Measurements from ENCODE around the gene CASZ1. TPM values are rescaled to one million over a fixed set of nuclear protein-coding genes. Genes with fewer than 3 reads are reported as not detected.

Gene CASZ1
- total and polyA plus RNA-seq, 9 of the 15 experiments (the other 6 are each of a cell fraction or from before 2014, with no cell fraction given) = 0.01 to 4.0 (median 0.76) TPM; not detected in 1

- WGBS (ENCODE audit: insufficient coverage, low coverage, missing lambda C conversion rate) = 40% methylated on average over 30 of the region's 45 CpGs
- intact Hi-C loops (cut with micrococcal nuclease) (no loop called here), in situ Hi-C loops (cut with MboI) (no loop called here)
These were observed 156.5 kb downstream of the CASZ1 start for GRCh38 chr1:10639775-10640578.

More at GRCh38 chr1:10639775-10640578, 156.5 kb downstream of the CASZ1 start:
- Histone ChIP-seq H3K27ac (ENCODE audit: extremely low read depth, low read depth, low read length) (no peak overlapping the region), H3K27me3 (ENCODE audit: control insufficient read depth in 2 of 2, insufficient read depth in 2 of 2, low read length in 2 of 2) (peaks cover 14 to 32% of the 10 kb centered on the region in 2 experiments; a peak in 4 of 5 replicates), H3K9me3 (replicated peaks; ENCODE audit: control insufficient read depth, insufficient read depth, low read depth, low read length) (no peaks in the 10 kb centered on the region), H3K79me2 (ENCODE audit: control insufficient read depth, insufficient read depth, low read length) (no peaks in the 10 kb centered on the region), H3K4me2 (ENCODE audit: insufficient read depth, low read length) (no peak overlapping the region), H3K9me1 (ENCODE audit: control insufficient read depth, insufficient read depth, low read length) (peaks cover 3% of the 10 kb centered on the region), H3K4me3 (no peak overlapping the region), H3K4me1 (replicated peaks in 1 of 2; ENCODE audit: control insufficient read depth in 2 of 2, insufficient read depth in 2 of 2, low read length in 2 of 2) (peaks cover 0 to 69% of the 10 kb centered on the region in 2 experiments; a peak in 3 of 5 replicates), H3K9ac (ENCODE audit: insufficient read depth in 1 of 2, low read depth in 2 of 2, low read length in 2 of 2) (peak overlapping the region in 1 of 2 experiments; percentile 28; a peak in 1 of 4 replicates), H2AFZ (ENCODE audit: low read depth, low read length) (no peak overlapping the region), H4K20me1 (replicated peaks; ENCODE audit: control insufficient read depth, insufficient read depth, low read length) (peaks cover 9% of the 10 kb centered on the region; the same call in 1 of the 2 replicates), H3K36me3 (ENCODE audit: control insufficient read depth, insufficient read depth, low read length) (no peaks in the 10 kb centered on the region)
- FAIRE-seq = no peak
- no TSS peak for BruUV-seq (replicated peaks)
- CTCF ChIA-PET (ENCODE audit: low intra/inter-chr PET ratio) = no interaction called here
- no peak for ATAC-seq
- DNase-seq (ENCODE audit: extremely low read depth in 1 of 4, low spot score in 3 of 4) = peak in 1 of 4 experiments; percentile 42
- POLR2A ChIA-PET = interaction anchor here (0.8 to 1.0 kb wide), 2 partner anchors 11 to 106 kb away, joined by 3 to 4 read pairs; no protein-coding TSS in a partner anchor
- TF ChIP-seq GATA2 (CRISPR knock-in tag; IDR thresholded peaks at IDR 0.05) (no peak), ZBTB33 (CRISPR knock-in tag; IDR thresholded peaks at IDR 0.05) (peak; percentile 3; the same call in 1 of the 2 replicates), ZNF444 (CRISPR knock-in tag; IDR thresholded peaks at IDR 0.05) (no peak), NFIC (IDR thresholded peaks at IDR 0.05) (peak; percentile 87), E2F6 (IDR thresholded peaks at IDR 0.05; ENCODE audit: borderline replicate concordance in 1 of 2, extremely low read depth in 1 of 2, insufficient read depth in 1 of 2, insufficient read length in 1 of 2, low read depth in 1 of 2, low read length in 1 of 2, poor library complexity in 1 of 2, severe bottlenecking in 1 of 2) (no peak), GABPA (tag; conservative IDR thresholded peaks at IDR 0.05; ENCODE audit: low read depth) (no peak), ELK1 (CRISPR knock-in tag; IDR thresholded peaks at IDR 0.05) (no peak), ZBTB34 (CRISPR knock-in tag; IDR thresholded peaks at IDR 0.05) (no peak), RAD51 (IDR thresholded peaks at IDR 0.05; ENCODE audit: borderline replicate concordance, low read depth) (no peak), SMARCB1 (IDR thresholded peaks at IDR 0.05; ENCODE audit: insufficient read length, low read depth) (no peak), ZNF354B (CRISPR knock-in tag; IDR thresholded peaks at IDR 0.05) (no peak)
